Endothelial cell of umbilical vein (primary cell): ENCODE results near the gene THTPA. TPM values are rescaled to one million over a fixed set of nuclear protein-coding genes. Genes with fewer than 3 reads are reported as not detected.

Experiments
- BruUV-seq: library from RNA; stranded (reverse); fragments of 400-500 nt; replicated peaks from 2 replicates; lab custom pipeline; 2021; lab: Mats Ljungman, UMichigan
- CTCF ChIA-PET: fragments of 300-600, 350-600 bp; sonication (Branson Sonifier 250); formaldehyde crosslinking; loops from one replicate; lab custom pipeline; 2021; ENCODE audit warnings: antibody characterized with exemption, inconsistent platforms; lab: Charles Lee
- POLR2A ChIA-PET: fragments of 300-600, 350-600 bp; sonication (Branson Sonifier 250); formaldehyde crosslinking; loops from one replicate; lab custom pipeline; 2021; ENCODE audit warnings: antibody characterized with exemption, inconsistent platforms; lab: Charles Lee
- DNase-seq: peaks from one replicate; pipeline ENCODE4 v3.0.0-alpha.2; 2011; ENCODE audit warnings: low read depth, low spot score
- FAIRE-seq: peaks from 2 replicates; lab custom pipeline; 2011; peaks lifted over from hg19 to GRCh38; lab: Jason Lieb, UNC
- H2AFZ ChIP-seq: 2 replicates; pipeline ENCODE4 v1.6.0; 2012; ENCODE audit warnings: low read depth, low read length, control low read depth, inconsistent platforms
- H3K27ac ChIP-seq: 2 replicates; pipeline ENCODE4 v1.5.1; 2011; ENCODE audit warnings: low read depth, mild to moderate bottlenecking, control low read depth, low read length, moderate library complexity; ENCODE audit not compliant: insufficient read depth
- H3K27me3 ChIP-seq, 2 experiments: 2 replicates each; pipeline versions ENCODE4 v1.6.0 to v1.6.1; 2011; ENCODE audit warnings: low read length in 2 of 2, mixed read lengths in 1 of 2; ENCODE audit not compliant: control insufficient read depth in 2 of 2, insufficient read depth in 2 of 2
- H3K36me3 ChIP-seq, 2 experiments: 2 replicates in 1 of 2; 3 replicates in 1 of 2; pipeline ENCODE4 v1.5.1; 2011; ENCODE audit warnings: low read length in 2 of 2, mild to moderate bottlenecking in 1 of 2, moderate library complexity in 1 of 2; ENCODE audit not compliant: control insufficient read depth in 2 of 2, insufficient read depth in 2 of 2; ENCODE audit errors: extremely low read depth in 1 of 2
- H3K4me1 ChIP-seq: 3 replicates; pipeline ENCODE4 v1.5.1; 2011; ENCODE audit warnings: mild to moderate bottlenecking, low read length; ENCODE audit not compliant: control insufficient read depth, insufficient read depth; ENCODE audit errors: extremely low read depth
- H3K4me2 ChIP-seq: 2 replicates; pipeline ENCODE4 v1.6.1; 2011; ENCODE audit warnings: low read length, control low read depth, mixed read lengths; ENCODE audit not compliant: insufficient read depth
- H3K4me3 ChIP-seq, 3 experiments: fragments of 200-600 bp in 1 of 3; sonication (generic), shearing (Covaris generic) in 1 of 3; replicated peaks in 1 of 3; 2 replicates each; pipeline ENCODE4 v1.5.1; 2011 to 2016; ENCODE audit warnings: control low read depth in 3 of 3, low read length in 3 of 3, mild to moderate bottlenecking in 2 of 3, inconsistent platforms in 1 of 3, low read depth in 1 of 3, moderate library complexity in 1 of 3; ENCODE audit not compliant: insufficient read depth in 1 of 3
- H3K79me2 ChIP-seq: 2 replicates; pipeline ENCODE4 v1.6.0; 2012; ENCODE audit warnings: low read length, inconsistent platforms; ENCODE audit not compliant: control insufficient read depth, insufficient read depth
- H3K9ac ChIP-seq: replicated peaks from 2 replicates; pipeline ENCODE3; 2011; ENCODE audit warnings: low read length, control low read depth; ENCODE audit not compliant: insufficient read depth; ENCODE audit errors: extremely low read depth
- H3K9me1 ChIP-seq: replicated peaks from 3 replicates; pipeline ENCODE4 v1.6.0; 2011; ENCODE audit warnings: mild to moderate bottlenecking, low read length; ENCODE audit not compliant: control insufficient read depth, insufficient read depth; ENCODE audit errors: extremely low read depth
- H3K9me3 ChIP-seq: replicated peaks from 2 replicates; pipeline ENCODE4 v1.5.1; 2012; ENCODE audit warnings: low read length, inconsistent platforms; ENCODE audit not compliant: control insufficient read depth, insufficient read depth
- H4K20me1 ChIP-seq: replicated peaks from 2 replicates; pipeline ENCODE3; 2011; ENCODE audit warnings: mild to moderate bottlenecking, low read length; ENCODE audit not compliant: control insufficient read depth, insufficient read depth; ENCODE audit errors: extremely low read depth
- CTCF ChIP-seq, 2 donors: IDR thresholded peaks; 1 replicate in 1 of 2; 2 replicates in 1 of 2; pipeline ENCODE4 v1.5.1; 2011; ENCODE audit warnings: low read length in 2 of 2, mild to moderate bottlenecking in 2 of 2, moderate library complexity in 2 of 2, control low read depth in 1 of 2, inconsistent platforms in 1 of 2, low read depth in 1 of 2; ENCODE audit not compliant: insufficient read depth in 1 of 2; ENCODE audit errors: extremely low read depth in 1 of 2
- EZH2 ChIP-seq: IDR thresholded peaks from 2 replicates; pipeline ENCODE4 v1.6.1; 2012; ENCODE audit warnings: borderline replicate concordance, low read depth, mild to moderate bottlenecking, moderate library complexity, low read length, inconsistent platforms; ENCODE audit not compliant: severe bottlenecking
- FOS ChIP-seq: IDR thresholded peaks from 2 replicates; pipeline ENCODE4 v1.6.1; 2011; ENCODE audit warnings: mild to moderate bottlenecking, low read length, moderate library complexity, borderline replicate concordance; ENCODE audit not compliant: insufficient read depth
- GATA2 ChIP-seq: IDR thresholded peaks from 2 replicates; pipeline ENCODE4 v1.7.0; 2011; ENCODE audit warnings: low read depth, mild to moderate bottlenecking, moderate library complexity, mixed read lengths, low read length; ENCODE audit not compliant: insufficient read length, insufficient read depth
- JUN ChIP-seq: IDR thresholded peaks from 2 replicates; pipeline ENCODE4 v1.6.1; 2011; ENCODE audit warnings: borderline replicate concordance, low read depth; ENCODE audit not compliant: insufficient read length, insufficient read depth
- MAX ChIP-seq: IDR thresholded peaks from 2 replicates; pipeline ENCODE4 v1.6.1; 2011; ENCODE audit not compliant: insufficient read depth, insufficient read length
- MYC ChIP-seq: IDR thresholded peaks from one replicate; pipeline ENCODE4 v1.6.1; 2011; ENCODE audit warnings: mild to moderate bottlenecking, low read depth, low read length
- POLR2A ChIP-seq: IDR thresholded peaks from 2 replicates; pipeline ENCODE4 v1.6.1; 2012; ENCODE audit warnings: low read depth, mild to moderate bottlenecking, control low read depth, low read length
- POLR2AphosphoS5 ChIP-seq: IDR thresholded peaks from 2 replicates; pipeline ENCODE4 v1.6.1; 2012; ENCODE audit warnings: low read depth, mild to moderate bottlenecking, control low read depth, low read length, moderate library complexity; ENCODE audit not compliant: insufficient read depth
- dilution Hi-C: fragments of 300-500 bp; cut with MboI; formaldehyde crosslinking; loops from one replicate; pipeline ENCODE4 v1.15.0; 2019; ENCODE audit warnings: low sequenced_read_pairs; ENCODE audit not compliant: extremely low pct_ligation_motif_present
- intact Hi-C: fragments of 100-400 bp; cut with micrococcal nuclease; formaldehyde crosslinking; loops from one replicate; pipeline ENCODE4 v1.10.0; 2022
- polyA plus RNA-seq, 4 experiments: library from polyadenylated mRNA; depleted of rRNA in 3 of 4; stranded (reverse) in 3 of 4; unstranded in 1 of 4; fragments of >200 nt; gene quantifications; 2 replicates each; pipeline versions ENCODE4 v1.2.1 to v1.2.3, GENCODE V29; 2011 to 2012; ENCODE audit warnings: missing spikeins in 1 of 4
- total RNA-seq: library from RNA; stranded (reverse); gene quantifications from 2 replicates; pipeline ENCODE4 v1.2.3, GENCODE V29; 2021

Gene THTPA
- total and polyA plus RNA-seq, 2 donors (not counting 3 experiments of a cell fraction or from before 2014, with no cell fraction given) = 10.8 to 12.5 TPM

DNA sequence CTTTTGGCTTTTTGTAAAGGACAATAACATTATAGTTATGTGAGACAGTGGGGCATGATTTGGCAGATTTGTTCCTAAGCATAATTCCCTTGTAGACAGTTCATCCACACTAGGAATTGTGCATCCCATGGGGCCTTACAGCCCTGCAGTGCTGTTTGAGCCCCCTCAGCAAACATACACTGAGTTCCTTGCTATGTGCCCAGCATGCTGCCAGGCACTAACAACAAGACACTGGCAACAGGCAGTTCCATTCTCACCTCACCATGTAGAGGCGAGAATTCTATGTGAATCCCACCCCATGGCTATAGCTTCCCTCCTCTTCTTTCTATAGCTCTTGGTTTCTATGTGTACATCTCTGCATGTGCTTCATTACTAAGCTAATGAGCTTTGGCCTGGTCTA is 1.9 kb downstream of the THTPA start:
- peaks cover 0 to 11% of the 10 kb centered on the region in 2 experiments for H3K36me3 ChIP-seq
- TF ChIP-seq JUN = no peak
- no peak for TF ChIP-seq GATA2
- no peak for TF ChIP-seq CTCF (IDR thresholded peaks at IDR 0.05; ENCODE audit: extremely low read depth in 1 of 2, insufficient read depth in 1 of 2, low read depth in 1 of 2, low read length in 2 of 2)
- no peak for TF ChIP-seq POLR2AphosphoS5
- no peak for TF ChIP-seq POLR2A
- no peak for TF ChIP-seq MAX
- TF ChIP-seq EZH2 = no peak
- no peak for TF ChIP-seq MYC
- no peak for TF ChIP-seq FOS
- H3K4me2 ChIP-seq = no peak overlapping the region
- H3K79me2 ChIP-seq = peaks cover 11% of the 10 kb centered on the region
- H3K9me3 ChIP-seq = no peaks in the 10 kb centered on the region
- ChIA-PET POLR2A (no interaction called here), CTCF (interaction anchor here (1.1 to 12.3 kb wide), 5 partner anchors 9 to 79 kb away, joined by 4 to 416 read pairs (median 12); no protein-coding TSS in a partner anchor)
- no peak overlapping the region for H3K27ac ChIP-seq
- BruUV-seq = no TSS peak
- no peaks in the 10 kb centered on the region for H3K27me3 ChIP-seq
- H2AFZ ChIP-seq = no peak overlapping the region
- dilution Hi-C loops = no loop called here
- DNase-seq = no peak
- no peak overlapping the region for H3K4me3 ChIP-seq
- FAIRE-seq = no peak
- no peaks in the 10 kb centered on the region for H3K9me1 ChIP-seq
- no peak overlapping the region for H3K9ac ChIP-seq
- no peaks in the 10 kb centered on the region for H4K20me1 ChIP-seq
- intact Hi-C loops = no loop called here
- peaks cover 11% of the 10 kb centered on the region for H3K4me1 ChIP-seq
